HG02610 (cell line): ENCODE data around the gene OR8H2.
"Not testable (repeated sequence)": the region's sequence is repeated elsewhere in the genome, so short reads cannot be mapped to it uniquely, and the experiment has no call there.

Experiments
- ATAC-seq: cut with Tn5 transposase; IDR thresholded peaks from one replicate; pipeline ENCODE4 v1.9.1; 2021; ENCODE audit warnings: mild to moderate bottlenecking, moderate library complexity; ENCODE audit not compliant: unreplicated experiment

OR8H2 gene, protein sequence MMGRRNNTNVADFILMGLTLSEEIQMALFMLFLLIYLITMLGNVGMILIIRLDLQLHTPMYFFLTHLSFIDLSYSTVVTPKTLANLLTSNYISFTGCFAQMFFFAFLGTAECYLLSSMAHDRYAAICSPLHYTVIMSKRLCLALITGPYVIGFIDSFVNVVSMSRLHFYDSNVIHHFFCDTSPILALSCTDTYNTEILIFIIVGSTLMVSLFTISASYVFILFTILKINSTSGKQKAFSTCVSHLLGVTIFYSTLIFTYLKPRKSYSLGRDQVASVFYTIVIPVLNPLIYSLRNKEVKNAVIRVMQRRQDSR

DNA sequence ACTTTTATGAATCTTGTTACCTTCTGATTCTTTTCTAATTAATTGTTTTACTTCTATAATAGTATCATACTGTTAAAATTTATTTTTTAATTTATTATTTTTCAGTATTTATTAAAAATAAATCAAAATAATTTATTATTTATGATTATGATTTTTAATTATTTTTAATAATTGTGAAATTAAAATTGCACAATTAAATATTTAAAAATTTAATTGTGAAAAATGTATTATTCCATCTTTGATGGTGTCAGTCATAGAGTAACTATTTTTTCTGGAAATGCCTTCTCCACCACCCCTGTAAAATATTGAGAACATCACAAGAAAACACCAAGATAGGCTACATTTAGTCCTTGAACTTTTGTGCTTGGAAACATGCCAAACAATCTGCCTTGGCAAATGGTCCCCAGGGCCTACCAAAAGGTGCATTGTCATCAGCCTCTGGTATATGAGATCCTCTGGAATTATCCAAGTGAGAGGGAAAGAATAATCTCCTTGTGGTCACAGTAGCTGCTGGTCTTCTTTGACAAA is at the start of gene OR8H2:
TSS of gene OR8H2 (plus strand) at position 478 of the 528 bp plus-strand sequence. CDS start 1,356 bp downstream, outside the sequence.
- no peak for ATAC-seq

DNA sequence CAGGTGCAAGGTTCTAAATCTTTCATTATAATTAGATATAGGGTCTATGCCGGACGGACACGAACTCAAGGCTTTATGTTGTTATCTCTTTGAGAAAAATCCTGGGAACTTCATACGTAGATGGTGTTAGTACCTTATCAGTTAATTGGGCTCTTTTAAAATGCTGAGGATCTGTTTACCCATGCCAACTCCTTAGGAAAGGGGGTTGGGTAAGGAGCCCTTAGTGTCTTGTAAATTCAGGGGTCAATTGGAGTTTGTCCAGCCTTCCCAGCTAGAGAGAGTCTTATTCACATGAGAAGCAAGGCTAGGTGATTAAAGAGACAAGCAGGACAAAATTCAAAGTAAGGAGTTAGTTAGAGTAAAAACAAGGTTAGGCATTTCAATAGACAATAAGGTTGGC is 47.1 kb upstream of the OR8H2 start:
- ATAC-seq = not testable (repeated sequence)

- ATAC-seq = not testable (repeated sequence)
Observed at GRCh38 chr11:56057661-56058237, 45.7 kb upstream of the OR8H2 start.

DNA sequence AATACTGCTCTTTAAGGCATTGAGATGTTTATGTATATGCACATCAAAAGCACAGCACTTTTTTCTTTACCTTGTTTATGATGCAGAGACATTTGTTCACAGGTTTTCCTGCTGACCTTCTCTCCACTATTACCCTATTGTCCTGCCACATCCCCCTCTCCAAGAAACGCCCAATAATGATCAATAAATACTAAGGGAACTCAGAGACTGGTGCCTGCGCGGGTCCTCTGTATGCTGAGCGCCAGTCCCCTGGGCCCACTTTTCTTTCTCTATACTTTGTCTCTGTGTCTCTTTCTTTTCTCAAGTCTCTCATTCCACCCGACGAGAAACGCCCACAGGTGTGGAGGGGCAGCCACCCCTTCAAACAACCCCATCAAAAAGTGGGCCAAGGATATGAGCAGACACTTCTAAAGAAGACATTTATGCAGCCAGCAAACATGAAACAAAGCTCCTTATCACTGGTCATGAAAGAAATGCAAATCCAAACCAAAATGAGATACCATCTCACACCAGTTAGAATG is 45.2 kb upstream of the OR8H2 start:
- ATAC-seq = not testable (repeated sequence)

DNA sequence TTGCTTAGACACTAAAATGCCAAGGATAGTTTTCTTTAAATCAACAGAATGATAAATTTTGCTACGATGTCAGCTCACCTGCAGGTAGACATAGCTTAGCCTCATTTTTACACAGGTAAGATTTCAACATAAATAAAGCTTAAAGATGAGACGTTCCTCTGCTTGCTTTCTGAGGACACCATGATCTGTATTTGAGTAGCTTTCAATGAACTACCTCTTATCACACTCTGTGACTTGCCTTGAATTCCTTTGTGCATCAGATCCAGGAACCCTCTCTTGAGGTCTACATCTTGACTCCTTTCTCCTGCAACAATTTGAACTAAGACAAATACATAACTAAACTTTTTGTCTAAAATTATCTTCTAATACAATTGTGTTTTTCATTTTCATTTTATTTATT is 36.5 kb upstream of the OR8H2 start:
- no peak for ATAC-seq

DNA sequence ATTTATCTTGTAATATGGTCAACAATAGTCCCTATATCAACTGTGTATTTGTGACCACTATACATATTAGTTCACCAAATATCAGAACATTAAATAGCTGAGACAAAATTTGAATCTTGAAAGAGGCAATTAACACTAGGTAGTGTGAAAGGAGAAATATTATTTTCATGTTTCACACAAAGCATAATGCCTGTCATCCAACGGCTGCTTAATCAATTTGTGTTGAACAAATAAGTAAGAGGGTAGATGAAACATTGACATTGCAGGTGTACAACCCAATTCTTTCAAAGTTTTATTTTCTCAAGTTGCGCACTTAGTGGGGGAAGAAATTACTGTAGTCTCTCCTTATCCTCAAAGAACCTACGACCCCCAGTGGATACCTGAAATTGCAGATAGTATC is 13.8 kb upstream of the OR8H2 start:
- no peak for ATAC-seq

DNA sequence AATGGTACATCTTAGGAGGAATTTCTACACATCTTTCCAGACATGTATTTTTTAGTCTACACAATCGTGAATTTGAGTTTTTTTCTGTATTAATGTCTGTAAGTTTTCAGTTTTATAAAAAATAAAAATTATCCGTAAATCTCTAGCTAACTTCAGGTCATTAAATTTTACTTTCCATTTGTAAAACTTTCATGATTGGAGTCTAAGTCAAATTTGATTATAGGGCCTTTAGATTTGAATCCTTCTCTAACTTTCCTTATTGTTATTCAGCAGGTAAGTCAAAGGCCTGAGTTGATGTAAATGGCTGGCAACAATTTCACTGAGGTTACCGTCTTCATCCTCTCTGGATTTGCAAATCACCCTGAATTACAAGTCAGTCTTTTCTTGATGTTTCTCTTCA is 10.5 kb upstream of the OR8H2 start, which contains the start of gene OR8I2:
TSS of gene OR8I2 (plus strand) at position 301 of the 400 bp plus-strand sequence. CDS start at position 301, 0 bp downstream.
- no peak for ATAC-seq

- no peak for ATAC-seq
Observed at GRCh38 chr11:56122073-56122472, 18.6 kb downstream of the OR8H2 start, which contains the start of gene OR8H3. TSS of gene OR8H3 (plus strand) at chr11:56122373. CDS start at chr11:56122373, 0 bp downstream.

- no peak for ATAC-seq
Observed at GRCh38 chr11:56140151-56140661, 36.7 kb downstream of the OR8H2 start, which contains the start of gene OR8J3. TSS of gene OR8J3 (minus strand) at chr11:56140201. CDS start at chr11:56137718, 2,483 bp downstream.

DNA sequence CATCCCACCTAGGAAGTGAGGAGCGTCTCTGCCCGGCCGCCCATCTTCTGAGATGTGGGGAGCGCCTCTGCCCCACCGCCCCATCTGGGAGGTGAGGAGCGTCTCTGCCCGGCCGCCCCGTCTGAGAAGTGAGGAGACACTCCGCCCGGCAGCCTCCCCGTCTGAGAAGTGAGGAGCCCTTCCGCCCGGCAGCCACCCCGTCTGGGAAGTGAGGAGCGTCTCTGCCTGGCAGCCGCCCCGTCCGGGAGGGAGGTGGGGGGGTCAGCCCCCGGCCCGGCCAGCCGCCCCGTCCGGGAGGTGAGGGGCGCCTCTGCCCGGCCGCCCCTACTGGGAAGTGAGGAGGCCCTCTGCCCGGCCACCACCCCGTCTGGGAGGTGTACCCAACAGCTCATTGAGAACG is 40.2 kb downstream of the OR8H2 start:
- ATAC-seq = not testable (repeated sequence)

DNA sequence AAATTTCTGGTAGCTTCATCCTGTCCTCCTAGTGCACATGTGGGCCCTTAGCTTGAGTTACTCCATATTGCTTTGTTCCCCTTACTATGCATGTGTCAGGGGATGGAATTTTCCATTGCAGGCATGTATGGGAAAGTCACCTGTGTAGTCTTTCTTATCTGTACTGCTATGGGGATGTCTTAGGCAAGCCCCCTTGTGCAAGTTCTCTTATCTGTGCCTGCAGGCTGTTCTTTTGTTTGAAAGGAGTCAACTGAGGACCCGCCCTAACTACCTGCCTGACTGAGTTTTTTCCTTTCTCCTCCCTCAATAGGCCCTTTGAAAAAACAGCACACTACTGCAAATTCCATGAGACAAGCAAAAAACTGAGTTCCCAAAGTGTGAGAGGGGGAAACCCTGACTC is 47.9 kb downstream of the OR8H2 start:
- ATAC-seq = no peak

- ATAC-seq = no peak
Observed at GRCh38 chr11:56152333-56152732, 48.8 kb downstream of the OR8H2 start.
